HepG2 (cell line): ENCODE measurements around the gene GALNT9.

Experiments
- ATF7 ChIP-seq, 2 experiments: fragments of 450-650 bp in 1 of 2; sonication (generic) in 1 of 2; formaldehyde crosslinking in 1 of 2; IDR thresholded peaks; 2 replicates each; pipeline versions ENCODE4 v1.4.0 to v1.6.1; 2016 to 2020; ENCODE audit warnings: antibody characterized with exemption in 1 of 2, mild to moderate bottlenecking in 1 of 2, missing genetic modification reagents in 1 of 2
- HDAC2 ChIP-seq: sonication (generic); formaldehyde crosslinking; IDR thresholded peaks from 2 replicates; pipeline ENCODE4 v1.4.0; 2020; ENCODE audit warnings: missing genetic modification reagents
- MAFF ChIP-seq: IDR thresholded peaks from 2 replicates; pipeline ENCODE4 v1.6.1; 2011; ENCODE audit warnings: low read depth, low read length, improper control_type of control experiment
- NR3C1 ChIP-seq: sonication (generic); formaldehyde crosslinking; IDR thresholded peaks from 2 replicates; pipeline ENCODE4 v1.4.0; 2020; ENCODE audit warnings: missing genetic modification reagents
- POLR2AphosphoS5 ChIP-seq: IDR thresholded peaks from 2 replicates; pipeline ENCODE4 v1.6.1; 2012; ENCODE audit warnings: low read depth, low read length
- PTBP1 ChIP-seq: fragments of 200-400 bp; formaldehyde crosslinking; IDR thresholded peaks from 2 replicates; pipeline ENCODE4 v1.6.1; 2018; ENCODE audit warnings: low read length, low read depth; ENCODE audit not compliant: poor library complexity, severe bottlenecking
- ZNF460 ChIP-seq: sonication (generic); formaldehyde crosslinking; IDR thresholded peaks from 2 replicates; pipeline ENCODE4 v1.5.1; 2020; ENCODE audit warnings: missing genetic modification reagents, mild to moderate bottlenecking, borderline replicate concordance
- ZNF468 ChIP-seq: sonication (generic); formaldehyde crosslinking; IDR thresholded peaks from 2 replicates; pipeline ENCODE4 v1.8.0; 2022; ENCODE audit warnings: mild to moderate bottlenecking, moderate library complexity, missing genetic modification reagents
- ZNF549 ChIP-seq: sonication (generic); formaldehyde crosslinking; IDR thresholded peaks from 2 replicates; pipeline ENCODE4 v1.5.0; 2020; ENCODE audit warnings: missing genetic modification reagents
- ZNF841 ChIP-seq: sonication (generic); formaldehyde crosslinking; IDR thresholded peaks from 2 replicates; pipeline ENCODE4 v1.8.1; 2023; ENCODE audit warnings: missing genetic modification reagents, borderline replicate concordance
- TF ChIP-seq, protein P1 (sequence below): sonication (generic); formaldehyde crosslinking; IDR thresholded peaks from 2 replicates; pipeline ENCODE4 v1.5.0; 2020; ENCODE audit warnings: mild to moderate bottlenecking, missing genetic modification reagents, moderate library complexity
- TF ChIP-seq, protein P2 (sequence below), 2 experiments: IDR thresholded peaks; 2 replicates each; pipeline ENCODE4 v1.6.1; 2011 to 2012; ENCODE audit warnings: low read length in 2 of 2, borderline replicate concordance in 1 of 2, low read depth in 1 of 2, mild to moderate bottlenecking in 1 of 2, moderate library complexity in 1 of 2

DNA sequence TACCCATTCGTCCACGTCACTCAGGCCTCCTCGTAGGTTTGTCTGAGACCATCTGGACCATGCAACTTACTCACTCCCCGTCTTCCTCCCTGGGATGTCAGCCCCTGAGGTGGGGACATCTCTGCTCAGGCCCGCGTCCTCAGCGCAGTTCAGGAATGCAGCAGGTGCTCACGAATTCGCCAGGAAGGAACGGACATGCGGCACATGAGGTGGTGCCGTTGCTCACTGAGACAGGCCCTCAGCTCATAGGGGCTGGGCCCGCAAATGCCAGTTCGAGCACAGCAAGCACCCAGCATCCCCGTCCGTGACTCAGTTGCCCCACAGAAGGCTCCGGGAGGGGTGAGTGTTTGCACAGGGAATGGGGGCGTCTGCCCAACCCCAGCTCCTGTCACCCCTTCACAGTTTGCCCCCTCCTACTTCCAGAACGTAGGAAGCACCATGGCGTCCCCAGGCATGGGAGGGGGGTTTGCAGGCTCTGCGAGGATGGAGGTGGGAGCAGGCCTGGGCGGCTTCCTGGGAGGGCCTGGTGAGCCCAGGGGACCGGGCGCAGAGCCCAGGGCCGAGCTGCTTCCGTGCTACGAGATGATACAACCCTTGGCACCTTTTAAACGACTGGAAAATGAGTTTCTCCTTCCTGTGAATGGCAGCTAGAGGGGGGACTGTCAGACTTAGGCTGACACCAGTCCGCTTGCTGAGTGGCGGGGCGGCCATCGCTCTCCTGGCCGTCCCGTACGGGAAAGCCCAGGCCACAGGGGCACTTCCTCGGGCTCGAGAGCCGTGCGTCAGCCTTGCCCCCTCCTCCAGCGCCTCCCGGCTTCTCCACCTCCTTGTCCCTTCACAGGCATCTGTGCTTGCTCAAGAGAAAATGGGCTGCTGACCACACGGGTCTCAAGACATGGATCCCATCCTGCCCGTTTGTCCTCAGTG is 6.9 kb downstream of the GALNT9 start:
- TF ChIP-seq, protein P1, sequence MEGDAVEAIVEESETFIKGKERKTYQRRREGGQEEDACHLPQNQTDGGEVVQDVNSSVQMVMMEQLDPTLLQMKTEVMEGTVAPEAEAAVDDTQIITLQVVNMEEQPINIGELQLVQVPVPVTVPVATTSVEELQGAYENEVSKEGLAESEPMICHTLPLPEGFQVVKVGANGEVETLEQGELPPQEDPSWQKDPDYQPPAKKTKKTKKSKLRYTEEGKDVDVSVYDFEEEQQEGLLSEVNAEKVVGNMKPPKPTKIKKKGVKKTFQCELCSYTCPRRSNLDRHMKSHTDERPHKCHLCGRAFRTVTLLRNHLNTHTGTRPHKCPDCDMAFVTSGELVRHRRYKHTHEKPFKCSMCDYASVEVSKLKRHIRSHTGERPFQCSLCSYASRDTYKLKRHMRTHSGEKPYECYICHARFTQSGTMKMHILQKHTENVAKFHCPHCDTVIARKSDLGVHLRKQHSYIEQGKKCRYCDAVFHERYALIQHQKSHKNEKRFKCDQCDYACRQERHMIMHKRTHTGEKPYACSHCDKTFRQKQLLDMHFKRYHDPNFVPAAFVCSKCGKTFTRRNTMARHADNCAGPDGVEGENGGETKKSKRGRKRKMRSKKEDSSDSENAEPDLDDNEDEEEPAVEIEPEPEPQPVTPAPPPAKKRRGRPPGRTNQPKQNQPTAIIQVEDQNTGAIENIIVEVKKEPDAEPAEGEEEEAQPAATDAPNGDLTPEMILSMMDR (CRISPR knock-in tag), result no peak
- no peak for TF ChIP-seq HDAC2 (CRISPR knock-in tag)
- no peak for TF ChIP-seq ZNF460 (CRISPR knock-in tag)
- TF ChIP-seq ZNF468 (CRISPR knock-in tag), result no peak
- TF ChIP-seq ZNF549 (CRISPR knock-in tag), result no peak
- TF ChIP-seq ZNF841 (CRISPR knock-in tag), result no peak
- TF ChIP-seq PTBP1, result no peak
- TF ChIP-seq ATF7 (IDR thresholded peaks at IDR 0.05), result no peak
- no peak for TF ChIP-seq ATF7 (CRISPR knock-in tag; IDR thresholded peaks at IDR 0.05)
- TF ChIP-seq, protein P2, sequence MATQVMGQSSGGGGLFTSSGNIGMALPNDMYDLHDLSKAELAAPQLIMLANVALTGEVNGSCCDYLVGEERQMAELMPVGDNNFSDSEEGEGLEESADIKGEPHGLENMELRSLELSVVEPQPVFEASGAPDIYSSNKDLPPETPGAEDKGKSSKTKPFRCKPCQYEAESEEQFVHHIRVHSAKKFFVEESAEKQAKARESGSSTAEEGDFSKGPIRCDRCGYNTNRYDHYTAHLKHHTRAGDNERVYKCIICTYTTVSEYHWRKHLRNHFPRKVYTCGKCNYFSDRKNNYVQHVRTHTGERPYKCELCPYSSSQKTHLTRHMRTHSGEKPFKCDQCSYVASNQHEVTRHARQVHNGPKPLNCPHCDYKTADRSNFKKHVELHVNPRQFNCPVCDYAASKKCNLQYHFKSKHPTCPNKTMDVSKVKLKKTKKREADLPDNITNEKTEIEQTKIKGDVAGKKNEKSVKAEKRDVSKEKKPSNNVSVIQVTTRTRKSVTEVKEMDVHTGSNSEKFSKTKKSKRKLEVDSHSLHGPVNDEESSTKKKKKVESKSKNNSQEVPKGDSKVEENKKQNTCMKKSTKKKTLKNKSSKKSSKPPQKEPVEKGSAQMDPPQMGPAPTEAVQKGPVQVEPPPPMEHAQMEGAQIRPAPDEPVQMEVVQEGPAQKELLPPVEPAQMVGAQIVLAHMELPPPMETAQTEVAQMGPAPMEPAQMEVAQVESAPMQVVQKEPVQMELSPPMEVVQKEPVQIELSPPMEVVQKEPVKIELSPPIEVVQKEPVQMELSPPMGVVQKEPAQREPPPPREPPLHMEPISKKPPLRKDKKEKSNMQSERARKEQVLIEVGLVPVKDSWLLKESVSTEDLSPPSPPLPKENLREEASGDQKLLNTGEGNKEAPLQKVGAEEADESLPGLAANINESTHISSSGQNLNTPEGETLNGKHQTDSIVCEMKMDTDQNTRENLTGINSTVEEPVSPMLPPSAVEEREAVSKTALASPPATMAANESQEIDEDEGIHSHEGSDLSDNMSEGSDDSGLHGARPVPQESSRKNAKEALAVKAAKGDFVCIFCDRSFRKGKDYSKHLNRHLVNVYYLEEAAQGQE (IDR thresholded peaks at IDR 0.05; ENCODE audit: borderline replicate concordance in 1 of 2, low read depth in 1 of 2, low read length in 2 of 2), result no peak
- TF ChIP-seq POLR2AphosphoS5, result no peak
- TF ChIP-seq MAFF, result no peak
- TF ChIP-seq NR3C1 (CRISPR knock-in tag), result no peak
